HG02678 (cell line): Measurements from ENCODE around the gene PELI2.

ENCODE experiments used
- ATAC-seq: cut with Tn5 transposase; IDR thresholded peaks from one replicate; pipeline ENCODE4 v1.9.1; 2021; ENCODE audit warnings: mild to moderate bottlenecking, moderate library complexity; ENCODE audit not compliant: unreplicated experiment

The PELI2 gene

DNA sequence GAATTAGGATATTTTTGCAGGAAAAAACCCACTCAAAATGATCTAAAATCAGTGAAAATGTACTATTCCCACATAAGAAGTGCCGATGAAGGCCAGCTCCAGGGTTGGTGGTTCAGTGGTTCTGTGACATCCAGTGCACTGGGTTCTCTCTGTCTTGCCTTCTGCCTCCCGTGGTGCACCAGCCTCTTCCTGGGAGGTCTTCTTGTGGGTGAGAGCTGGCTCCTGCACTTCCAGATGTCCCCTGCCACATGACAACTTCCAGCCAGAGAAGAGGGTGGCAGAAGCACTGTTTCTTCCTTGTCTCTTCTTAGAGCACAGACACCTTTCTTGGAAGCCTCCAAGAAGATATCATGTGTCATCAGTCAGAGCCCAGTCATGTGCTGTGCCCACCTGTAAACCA, 170.9 kb downstream of the PELI2 start:
- no peak for ATAC-seq

GRCh38 chr14:56290195-56290594, 172.0 kb downstream of the PELI2 start:
- no peak for ATAC-seq

DNA sequence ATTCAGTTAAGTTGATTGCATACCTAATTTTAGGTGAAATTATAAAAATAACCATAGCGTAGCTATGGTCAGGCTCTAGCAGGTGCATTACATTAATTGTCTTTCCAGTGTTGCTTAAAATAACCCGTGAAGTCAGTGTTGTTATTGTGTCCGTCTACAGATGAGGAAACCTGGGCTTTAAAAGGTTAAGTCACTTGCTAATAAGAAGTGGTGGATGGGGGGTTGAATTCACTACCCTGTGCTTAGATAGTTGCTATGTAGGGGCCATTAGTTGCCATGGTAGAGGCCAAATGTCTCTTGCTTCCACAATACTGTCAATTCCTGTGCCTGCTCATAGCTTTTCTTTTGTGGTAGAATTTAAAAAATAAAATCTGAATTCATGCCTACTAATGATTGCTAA, 174.8 kb downstream of the PELI2 start:
- no peak for ATAC-seq

DNA sequence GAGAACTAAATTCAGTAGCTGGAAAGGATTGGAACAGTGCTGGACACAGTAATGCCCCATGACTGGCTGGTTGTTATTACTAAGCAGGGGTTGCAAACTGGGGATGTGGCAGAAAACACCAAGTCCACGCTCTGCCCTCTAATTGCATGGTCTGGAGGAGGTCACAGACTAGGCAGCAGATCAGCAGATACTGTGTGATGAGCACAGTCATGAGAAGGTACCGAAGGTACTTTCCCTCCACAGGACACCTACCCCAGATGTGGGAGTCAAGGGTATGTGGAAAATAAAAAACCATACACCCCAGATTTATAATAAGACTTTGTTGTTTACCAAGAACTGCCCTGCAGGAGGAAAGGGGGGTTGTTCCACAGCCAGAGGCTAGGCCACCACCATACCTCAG, 175.3 kb downstream of the PELI2 start:
- no peak for ATAC-seq

GRCh38 chr14:56294128-56294527, 175.9 kb downstream of the PELI2 start:
- ATAC-seq: no peak

DNA sequence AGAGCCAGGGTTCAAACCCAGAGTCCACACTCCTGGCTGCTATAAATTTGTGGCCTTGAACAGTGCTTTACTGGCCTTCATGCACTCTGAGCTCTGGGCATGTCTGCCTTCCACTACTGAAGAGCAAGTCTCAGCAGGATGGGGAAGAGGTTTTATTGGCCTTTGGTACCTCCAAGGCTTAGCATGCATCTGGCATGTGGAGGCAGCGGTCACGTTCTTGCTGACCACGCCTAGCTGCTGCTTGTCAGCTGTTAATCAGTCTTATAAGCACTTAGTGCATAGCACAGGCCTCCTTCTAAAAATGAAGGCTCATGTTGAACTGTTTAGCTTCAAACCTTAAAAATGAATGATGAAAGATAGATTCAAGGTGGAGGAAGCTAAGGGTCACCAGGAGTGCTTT, 177.5 kb downstream of the PELI2 start:
- no peak for ATAC-seq

DNA sequence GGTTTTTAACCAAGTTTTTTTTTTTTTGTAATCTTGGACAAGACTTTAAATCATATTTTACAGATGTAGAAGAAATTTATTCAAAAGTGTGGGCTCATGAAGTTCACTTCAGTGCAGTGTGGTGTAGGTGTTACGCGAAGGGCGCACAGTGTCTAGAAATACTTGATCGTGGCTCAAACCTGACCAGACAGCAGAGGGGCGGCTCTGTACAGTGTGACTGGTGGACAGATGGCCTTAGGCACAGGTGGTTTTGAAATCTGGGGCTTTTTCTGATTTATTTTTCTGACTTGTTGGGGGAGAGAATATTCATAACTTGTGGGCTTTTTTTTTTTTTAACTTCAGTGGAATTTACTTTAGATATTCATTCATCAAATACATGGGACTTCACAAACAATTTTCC, 179.2 kb downstream of the PELI2 start:
- ATAC-seq: no peak

DNA sequence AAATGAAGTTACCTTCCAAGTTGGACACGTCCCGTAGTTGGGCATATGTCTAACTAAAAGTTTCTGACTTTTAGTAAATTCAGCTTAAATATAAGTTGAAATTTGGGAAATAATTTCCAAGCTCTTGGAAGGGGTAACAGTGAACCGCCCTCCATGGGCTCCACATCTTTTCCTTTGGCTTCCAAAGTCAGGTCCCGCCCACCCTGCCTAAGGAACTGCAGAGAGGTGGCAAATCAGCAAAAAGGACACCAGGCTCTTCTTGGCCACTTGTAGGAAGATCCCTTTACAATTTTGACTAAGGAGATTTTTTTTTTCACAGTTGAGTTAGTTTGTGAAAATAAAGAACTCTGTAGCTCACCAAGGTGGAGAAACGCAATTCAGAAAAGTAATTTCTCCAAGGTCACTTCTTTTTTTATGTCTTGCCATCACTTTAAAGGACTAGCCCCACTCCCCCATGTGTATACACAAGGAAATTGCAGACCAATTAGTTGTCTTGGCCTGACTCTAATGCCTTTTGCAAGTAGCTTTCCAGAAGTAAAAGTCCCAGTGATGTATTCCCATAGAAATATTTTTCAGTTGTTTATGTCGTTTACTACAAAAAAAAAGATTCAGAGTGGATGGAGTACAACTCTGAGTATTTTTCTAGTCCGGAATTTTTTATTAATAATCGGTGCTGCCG, 181.2 kb downstream of the PELI2 start:
- no peak for ATAC-seq

- ATAC-seq: no peak
Observed at GRCh38 chr14:56300495-56300894, 182.3 kb downstream of the PELI2 start.

DNA sequence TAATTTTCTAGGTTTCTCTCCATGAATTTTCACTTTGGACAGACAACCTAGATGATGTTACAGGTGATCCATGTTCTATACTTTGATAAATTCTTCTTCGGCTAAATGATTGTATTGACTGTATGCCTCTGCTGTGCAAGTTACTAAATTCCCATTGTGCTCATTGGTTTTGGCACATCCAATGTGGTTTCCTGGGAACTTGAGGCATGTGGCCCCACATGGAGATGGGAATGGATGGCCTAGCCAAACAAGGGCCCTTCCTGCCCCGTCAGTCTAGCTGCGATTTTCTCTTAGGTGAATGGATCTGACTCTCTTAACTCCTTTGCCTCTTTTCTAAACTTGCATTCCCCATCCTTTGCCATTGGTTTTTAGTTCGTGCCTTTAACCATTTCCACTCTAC, 186.2 kb downstream of the PELI2 start:
- no peak for ATAC-seq

GRCh38 chr14:56309198-56309597, 191.0 kb downstream of the PELI2 start:
- ATAC-seq: no peak

DNA sequence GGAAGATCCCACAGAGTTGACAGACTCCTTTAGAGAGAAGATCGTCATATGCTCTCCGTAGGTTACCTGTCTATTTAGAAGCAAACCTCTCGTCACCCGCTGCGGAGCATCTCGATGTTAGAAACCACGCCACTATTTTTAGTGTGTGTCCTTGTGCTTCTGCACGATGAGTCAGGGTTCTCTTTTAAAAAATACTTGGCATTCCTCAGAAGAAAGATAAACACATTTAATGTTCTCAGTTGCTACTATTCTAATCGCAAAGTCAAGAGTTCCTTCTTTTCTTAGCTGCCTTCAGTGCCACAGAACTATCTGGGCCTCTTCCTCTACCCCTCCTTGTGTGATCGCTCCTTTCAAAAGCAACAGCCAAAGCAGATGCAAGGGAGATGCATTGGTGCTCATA, 192.4 kb downstream of the PELI2 start:
- no peak for ATAC-seq

GRCh38 chr14:56313789-56314188, 195.6 kb downstream of the PELI2 start:
- no peak for ATAC-seq

GRCh38 chr14:56318393-56319115, 200.3 kb downstream of the PELI2 start:
- no peak for ATAC-seq

DNA sequence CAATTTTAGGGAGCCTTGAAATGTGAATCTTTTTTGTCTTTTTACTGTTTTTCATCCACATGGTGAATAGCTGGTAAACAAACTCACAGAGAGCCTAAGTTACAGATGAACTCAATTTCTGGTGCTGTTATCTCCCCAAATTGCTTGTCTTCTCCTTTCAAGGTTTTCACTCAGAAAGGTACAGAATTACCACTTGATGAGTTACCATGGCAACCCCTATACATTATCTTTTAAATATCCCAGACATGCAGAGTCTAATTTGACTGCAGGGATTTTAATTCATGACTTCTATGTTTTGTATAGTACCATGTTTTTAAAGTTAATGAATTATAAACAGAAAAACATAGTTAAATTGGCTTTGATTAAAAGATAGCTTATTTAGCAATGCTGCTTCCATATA, 203.7 kb downstream of the PELI2 start:
- ATAC-seq: no peak

DNA sequence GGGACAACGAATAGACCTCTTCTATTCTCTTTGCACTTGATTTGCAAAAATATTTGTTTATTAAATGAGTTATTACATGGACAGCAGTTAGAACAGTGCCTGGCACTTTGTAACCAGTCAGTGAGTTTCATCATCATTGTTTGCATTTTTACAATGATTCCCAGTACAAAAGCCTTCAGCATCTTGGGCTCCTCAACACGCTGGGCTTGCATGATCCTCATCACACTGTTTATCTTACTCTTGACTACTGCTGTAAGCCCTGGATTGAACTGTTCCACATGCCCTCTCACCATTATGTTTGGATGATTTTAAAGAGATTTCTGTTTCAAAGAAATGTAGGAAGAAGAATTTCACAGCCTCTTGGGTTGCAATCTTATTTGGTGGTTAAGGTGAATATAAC, 204.3 kb downstream of the PELI2 start:
- no peak for ATAC-seq

GRCh38 chr14:56324454-56324853, 206.2 kb downstream of the PELI2 start:
- no peak for ATAC-seq

- ATAC-seq: no peak
Observed at GRCh38 chr14:56324856-56325699, 206.9 kb downstream of the PELI2 start.

GRCh38 chr14:56328021-56328420, 209.8 kb downstream of the PELI2 start:
- ATAC-seq: no peak

DNA sequence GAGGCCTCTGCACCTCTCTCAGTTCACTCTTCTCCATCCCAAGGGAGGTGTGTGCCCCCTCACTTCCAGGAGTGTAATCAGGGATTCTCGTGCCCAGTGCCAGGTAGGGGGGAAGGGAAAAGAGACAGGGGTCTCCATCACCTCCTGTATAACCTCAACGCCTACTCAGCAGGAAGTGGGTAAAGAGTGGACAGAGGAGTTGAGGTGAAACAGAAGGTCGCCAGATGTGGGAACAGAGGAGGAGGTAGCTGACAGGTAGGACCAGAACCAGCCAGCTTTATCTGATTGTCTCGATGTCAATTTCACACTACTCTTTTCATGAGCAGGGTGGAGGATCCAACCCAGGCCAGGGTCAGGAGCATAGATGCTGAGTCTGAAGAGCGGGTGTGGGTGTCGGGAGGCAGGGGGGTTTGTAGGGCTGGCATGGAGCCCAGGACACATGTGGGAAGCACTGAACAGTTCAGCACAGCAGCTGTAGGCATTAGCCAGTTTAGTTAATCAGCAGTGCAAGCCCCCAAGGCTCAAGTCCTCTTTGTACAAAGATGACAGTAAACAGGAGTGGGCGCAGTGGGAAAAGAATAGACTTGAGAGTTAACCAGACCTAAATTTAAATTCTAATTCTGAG, 213.5 kb downstream of the PELI2 start:
- no peak for ATAC-seq
